Measurements from ENCODE around the gene ADAP1.

The ADAP1 gene

DNA sequence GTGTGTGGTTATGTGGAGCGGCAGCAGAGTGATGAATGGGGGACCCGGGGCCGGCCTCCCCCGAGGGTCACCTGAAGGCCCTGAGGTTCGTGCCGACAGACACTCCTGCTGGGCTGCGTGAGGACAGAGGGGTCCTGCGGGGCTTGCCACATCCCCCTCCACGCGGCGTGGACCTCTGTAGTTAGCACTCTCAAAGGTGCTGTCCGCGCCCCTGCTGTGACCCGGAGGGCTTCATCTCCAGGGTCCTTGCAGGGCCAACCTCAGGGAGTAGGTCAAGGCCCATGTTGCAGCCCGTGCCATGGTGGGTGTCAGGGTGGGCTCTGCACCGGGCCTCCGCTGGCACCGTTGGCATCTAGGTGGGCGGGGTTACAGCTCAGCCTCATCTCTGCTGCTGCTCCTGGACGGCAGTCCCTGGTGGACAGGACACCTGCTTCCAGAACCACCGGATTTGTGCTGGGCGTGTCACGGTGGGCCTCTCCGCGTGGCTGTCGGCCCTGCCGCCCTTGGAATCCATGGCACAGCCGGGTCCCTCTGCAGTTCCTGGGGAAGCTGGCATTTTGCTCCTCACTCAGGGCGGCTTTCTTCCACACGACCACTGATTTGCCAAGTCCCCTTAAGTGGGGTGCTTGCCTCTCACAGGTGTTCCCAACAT, 97.9 kb downstream of the ADAP1 start:
- DNase-seq (ENCODE audit: low spot score), result no peak

DNA sequence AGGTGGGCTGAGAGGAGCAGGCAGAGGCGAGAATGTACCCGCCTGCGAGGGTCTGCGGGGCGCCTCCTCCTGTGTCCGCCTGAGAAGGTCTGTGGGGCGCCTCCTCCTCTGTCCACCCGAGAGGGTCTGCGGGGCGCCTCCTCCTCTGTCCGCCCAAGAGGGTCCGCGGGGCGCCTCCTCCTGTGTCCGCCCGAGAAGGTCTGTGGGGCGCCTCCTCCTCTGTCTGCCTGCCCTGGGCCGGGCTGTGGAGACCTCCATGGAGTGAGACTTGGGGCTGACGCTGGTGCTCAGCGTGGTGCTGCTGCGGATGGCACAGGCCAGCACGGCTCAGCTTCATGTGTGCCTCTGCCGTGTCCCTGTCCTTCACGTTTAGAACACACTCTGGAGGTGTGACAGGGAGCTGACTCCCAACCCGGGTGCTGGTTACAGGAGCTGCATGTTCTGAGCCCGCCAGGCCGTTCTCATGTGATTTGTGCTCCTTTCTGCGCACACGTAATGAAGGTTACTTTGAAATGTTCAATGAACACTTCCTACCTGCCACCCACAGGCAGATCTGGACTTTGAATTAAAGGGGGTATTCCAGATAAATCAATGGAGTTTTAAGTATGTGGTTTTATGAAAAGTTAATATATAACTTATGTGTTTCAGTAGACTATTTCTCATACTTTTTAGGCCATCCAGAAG, 98.7 kb downstream of the ADAP1 start:
- no peak for DNase-seq (ENCODE audit: low spot score)
- TF ChIP-seq, protein P1, sequence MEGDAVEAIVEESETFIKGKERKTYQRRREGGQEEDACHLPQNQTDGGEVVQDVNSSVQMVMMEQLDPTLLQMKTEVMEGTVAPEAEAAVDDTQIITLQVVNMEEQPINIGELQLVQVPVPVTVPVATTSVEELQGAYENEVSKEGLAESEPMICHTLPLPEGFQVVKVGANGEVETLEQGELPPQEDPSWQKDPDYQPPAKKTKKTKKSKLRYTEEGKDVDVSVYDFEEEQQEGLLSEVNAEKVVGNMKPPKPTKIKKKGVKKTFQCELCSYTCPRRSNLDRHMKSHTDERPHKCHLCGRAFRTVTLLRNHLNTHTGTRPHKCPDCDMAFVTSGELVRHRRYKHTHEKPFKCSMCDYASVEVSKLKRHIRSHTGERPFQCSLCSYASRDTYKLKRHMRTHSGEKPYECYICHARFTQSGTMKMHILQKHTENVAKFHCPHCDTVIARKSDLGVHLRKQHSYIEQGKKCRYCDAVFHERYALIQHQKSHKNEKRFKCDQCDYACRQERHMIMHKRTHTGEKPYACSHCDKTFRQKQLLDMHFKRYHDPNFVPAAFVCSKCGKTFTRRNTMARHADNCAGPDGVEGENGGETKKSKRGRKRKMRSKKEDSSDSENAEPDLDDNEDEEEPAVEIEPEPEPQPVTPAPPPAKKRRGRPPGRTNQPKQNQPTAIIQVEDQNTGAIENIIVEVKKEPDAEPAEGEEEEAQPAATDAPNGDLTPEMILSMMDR (IDR thresholded peaks at IDR 0.05; ENCODE audit: extremely low read depth, missing control alignments), result no peak

More for the DNA sequence above, 97.9 kb downstream of the ADAP1 start:
- TF ChIP-seq, protein P1 (IDR thresholded peaks at IDR 0.05; ENCODE audit: extremely low read depth, missing control alignments), result no peak

DNA sequence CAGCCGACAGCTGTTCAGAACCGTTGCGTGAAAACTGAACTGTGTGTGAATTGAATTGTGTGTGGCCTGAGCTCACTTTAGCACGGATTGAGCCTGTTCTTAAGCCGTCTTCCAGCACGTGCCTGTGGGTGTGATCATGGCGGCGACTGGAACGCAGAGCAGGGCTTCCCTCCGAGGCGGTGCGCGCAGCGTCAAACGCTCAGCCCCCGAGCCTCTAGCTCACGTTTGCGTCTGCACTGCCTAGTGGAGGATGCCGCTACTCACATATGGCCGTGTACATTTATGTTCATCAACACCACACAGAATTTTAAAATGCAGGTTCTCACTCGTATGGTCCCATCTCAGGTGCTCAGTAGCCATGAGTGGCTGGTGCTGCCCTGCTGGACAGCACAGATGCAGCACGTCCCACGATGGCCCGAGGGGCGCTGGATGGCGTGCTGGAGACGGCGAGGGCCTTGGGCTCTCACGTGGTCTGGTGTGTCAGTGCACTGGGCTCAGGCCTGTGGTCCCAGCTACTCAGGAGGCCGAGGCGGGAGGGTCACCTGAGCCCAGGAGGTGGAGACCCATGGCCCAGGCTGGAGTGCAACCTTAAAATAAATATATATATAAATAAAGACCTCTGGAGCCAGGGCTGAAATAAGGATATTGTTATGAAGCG, 100.2 kb downstream of the ADAP1 start:
- TF ChIP-seq, protein P1 (IDR thresholded peaks at IDR 0.05; ENCODE audit: extremely low read depth, missing control alignments), result no peak
- no peak for DNase-seq (ENCODE audit: low spot score)

DNA sequence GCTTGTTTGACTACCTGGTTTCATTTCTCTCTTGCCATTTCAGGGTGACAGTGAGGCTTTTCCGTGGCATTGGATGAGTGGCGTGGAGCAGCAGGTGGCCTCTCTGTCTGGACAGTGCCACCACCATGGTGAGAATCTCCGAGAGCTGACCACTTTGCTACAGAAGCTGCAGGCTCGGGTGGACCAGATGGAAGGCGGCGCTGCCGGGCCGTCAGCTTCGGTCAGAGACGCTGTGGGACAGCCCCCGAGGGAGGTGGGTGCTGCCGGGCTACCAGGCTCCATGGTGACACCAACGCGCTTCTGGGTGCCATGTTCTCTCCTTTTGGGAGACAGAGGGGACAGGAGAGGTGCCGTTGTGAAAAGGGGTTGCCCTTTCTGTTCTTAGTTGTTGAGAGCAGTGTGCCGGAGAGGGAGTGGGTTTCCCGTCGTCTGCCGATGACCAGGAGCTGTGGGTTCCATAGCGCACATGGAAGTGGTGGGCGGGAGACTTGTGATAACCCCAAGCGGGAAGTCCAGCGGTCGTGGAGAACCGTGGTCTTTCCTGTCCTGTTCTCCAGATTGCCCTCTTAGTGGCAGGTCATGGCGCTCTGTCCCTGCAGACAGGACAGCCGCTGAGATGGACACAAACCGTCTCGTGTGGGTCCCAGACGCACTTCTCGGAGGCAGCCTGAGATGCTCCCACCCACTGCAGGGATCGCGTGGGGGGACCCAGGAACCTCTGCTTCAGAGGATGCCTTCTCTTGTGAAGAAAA, 100.9 kb downstream of the ADAP1 start:
- TF ChIP-seq, protein P1 (IDR thresholded peaks at IDR 0.05; ENCODE audit: extremely low read depth, missing control alignments), result no peak
- no peak for DNase-seq (ENCODE audit: low spot score)

DNA sequence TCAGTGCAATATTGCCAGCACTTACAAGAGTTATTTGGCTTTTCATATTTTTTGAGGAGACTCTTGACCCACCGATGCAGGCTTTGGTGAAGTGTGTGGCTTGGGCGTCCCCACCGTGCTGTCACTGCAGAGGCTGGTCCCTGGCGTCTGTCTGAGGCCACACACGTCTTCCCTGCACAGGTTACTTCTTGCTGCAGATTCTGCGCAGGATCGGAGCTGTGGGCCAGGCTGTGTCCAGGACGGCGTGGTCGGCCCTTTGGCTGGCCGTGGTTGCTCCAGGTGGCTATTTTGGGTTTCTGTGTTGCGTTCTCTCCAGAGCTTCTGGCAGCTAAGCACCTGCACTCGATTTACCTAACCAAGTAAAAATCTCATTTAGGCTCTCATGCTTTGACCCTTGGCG, 103.3 kb downstream of the ADAP1 start:
- TF ChIP-seq, protein P1 (IDR thresholded peaks at IDR 0.05; ENCODE audit: extremely low read depth, missing control alignments), result no peak
- DNase-seq (ENCODE audit: low spot score), result no peak

DNA sequence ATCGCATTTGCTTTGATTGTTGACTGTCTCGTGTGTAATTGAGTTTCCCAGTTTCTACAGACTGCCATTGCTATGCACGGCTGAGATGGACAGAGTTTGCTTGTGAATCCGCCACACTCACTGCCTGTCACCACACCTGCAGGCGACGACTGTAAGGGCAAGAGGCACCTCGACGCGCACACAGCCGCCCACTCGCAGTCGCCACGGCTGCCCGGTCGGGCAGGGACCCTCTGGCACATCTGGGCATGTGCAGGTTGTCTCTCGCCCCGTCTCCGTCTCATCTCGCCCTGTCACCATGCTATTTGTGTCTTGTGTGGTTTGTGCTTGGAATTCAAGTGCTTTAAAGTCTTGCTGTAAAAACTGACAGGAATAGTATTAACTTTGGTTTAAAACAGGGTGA, 104.7 kb downstream of the ADAP1 start:
- TF ChIP-seq, protein P1 (IDR thresholded peaks at IDR 0.05; ENCODE audit: extremely low read depth, missing control alignments), result no peak

More for the DNA sequence above, 104.7 kb downstream of the ADAP1 start:
- DNase-seq (ENCODE audit: low spot score), result no peak
